ENCODE data around the gene PMPCA. TPM values are rescaled to one million over a fixed set of nuclear protein-coding genes. Genes with fewer than 3 reads are reported as not detected.

The PMPCA gene
- total RNA-seq, 1 experiment from 2014 or later, result 103 TPM

DNA sequence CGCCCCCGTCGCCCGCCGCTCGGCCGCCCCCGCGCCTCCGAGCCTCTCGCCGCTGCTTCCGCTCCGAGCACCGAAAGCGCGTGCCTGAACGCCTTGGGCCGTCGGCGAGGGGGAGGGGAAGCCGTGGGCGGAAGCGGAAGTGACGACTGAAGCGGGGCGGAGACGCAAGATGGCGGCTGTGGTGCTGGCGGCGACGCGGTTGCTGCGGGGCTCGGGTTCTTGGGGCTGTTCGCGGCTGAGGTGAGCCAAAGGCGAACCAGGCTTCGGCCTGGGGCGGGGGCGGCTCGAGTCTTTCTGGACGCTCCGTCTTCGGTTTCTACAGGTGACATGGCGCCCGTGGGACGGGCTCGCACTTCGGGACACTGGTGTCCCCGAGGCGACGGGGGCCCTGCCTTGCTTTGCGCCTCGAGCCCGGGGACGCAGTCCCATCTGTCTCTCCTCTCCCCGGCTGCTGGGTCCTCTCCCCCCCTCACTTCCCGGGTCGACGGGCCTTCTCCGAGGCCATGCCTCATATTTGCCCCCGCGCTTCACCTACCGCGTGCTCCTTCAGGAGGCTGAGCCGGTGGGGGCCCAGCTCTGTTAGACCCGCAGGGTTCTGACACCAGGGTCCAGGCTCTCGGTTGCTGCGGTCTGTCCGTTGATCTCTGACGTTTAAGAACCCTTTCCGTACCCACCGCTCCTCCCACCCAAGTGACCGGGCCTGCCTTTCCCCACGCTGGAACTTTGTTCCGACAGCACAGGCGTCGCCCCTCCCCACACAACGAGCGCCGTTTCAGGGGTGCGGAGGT, at the start of gene PMPCA, which contains the start of gene ENTR1 (continued):
- TF ChIP-seq, protein P1, sequence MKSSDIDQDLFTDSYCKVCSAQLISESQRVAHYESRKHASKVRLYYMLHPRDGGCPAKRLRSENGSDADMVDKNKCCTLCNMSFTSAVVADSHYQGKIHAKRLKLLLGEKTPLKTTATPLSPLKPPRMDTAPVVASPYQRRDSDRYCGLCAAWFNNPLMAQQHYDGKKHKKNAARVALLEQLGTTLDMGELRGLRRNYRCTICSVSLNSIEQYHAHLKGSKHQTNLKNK (CRISPR knock-in tag; IDR thresholded peaks at IDR 0.05), result no peak
- TF ChIP-seq, protein P2, sequence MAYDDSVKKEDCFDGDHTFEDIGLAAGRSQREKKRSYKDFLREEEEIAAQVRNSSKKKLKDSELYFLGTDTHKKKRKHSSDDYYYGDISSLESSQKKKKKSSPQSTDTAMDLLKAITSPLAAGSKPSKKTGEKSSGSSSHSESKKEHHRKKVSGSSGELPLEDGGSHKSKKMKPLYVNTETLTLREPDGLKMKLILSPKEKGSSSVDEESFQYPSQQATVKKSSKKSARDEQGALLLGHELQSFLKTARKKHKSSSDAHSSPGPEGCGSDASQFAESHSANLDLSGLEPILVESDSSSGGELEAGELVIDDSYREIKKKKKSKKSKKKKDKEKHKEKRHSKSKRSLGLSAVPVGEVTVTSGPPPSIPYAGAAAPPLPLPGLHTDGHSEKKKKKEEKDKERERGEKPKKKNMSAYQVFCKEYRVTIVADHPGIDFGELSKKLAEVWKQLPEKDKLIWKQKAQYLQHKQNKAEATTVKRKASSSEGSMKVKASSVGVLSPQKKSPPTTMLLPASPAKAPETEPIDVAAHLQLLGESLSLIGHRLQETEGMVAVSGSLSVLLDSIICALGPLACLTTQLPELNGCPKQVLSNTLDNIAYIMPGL (CRISPR knock-in tag; IDR thresholded peaks at IDR 0.05), result no peak
- TF ChIP-seq TP53 (CRISPR knock-in tag; IDR thresholded peaks at IDR 0.05), result peak; percentile 68; the same call in 1 of the 2 replicates
- peak; percentile 83 for TF ChIP-seq ZNF232 (CRISPR knock-in tag; IDR thresholded peaks at IDR 0.05)
- TF ChIP-seq ETV6 (CRISPR knock-in tag; IDR thresholded peaks at IDR 0.05), result peak; percentile 73; the same call in 1 of the 2 replicates

DNA sequence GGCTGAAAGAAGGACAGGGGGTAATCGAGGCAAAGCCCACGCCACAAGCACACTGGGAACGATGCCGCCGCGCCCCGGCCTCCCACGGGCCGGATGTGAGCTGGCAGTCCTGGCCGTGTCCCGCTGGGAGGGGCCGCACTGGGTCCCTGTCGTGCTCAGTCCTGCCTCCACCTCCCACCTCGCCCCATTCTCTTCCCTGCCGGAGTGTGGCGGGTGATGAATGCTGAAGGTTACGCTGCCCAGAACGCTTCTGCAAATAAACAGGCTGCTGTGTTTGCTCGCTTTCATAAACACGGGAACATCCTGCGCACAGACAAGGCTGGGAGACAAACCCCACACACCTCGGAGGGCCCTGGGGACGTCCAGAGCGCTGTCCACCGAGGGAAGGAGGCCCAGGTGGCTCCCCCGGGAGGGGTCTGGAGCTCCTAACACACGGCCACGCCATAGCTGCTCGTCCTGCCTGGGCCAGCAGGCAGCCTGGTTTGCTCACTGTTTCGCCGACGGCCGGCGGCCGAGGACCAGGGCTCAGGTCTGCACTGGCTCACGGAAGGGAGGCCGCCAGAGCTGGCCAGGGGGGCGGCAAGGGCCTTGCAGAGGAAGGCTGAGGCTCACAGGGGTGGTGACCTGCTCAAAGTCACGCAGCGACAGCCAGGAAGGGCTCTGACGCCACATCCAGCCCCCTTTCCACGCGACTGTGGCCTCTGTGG, 49.3 kb upstream of the PMPCA start:
- ATAC-seq (no peak), DNase-seq (ENCODE audit: low spot score) (no peak)
- H3K36me3 Mint-ChIP-seq, result no peaks in the 10 kb centered on the region
- POLR2A ChIA-PET, result no interaction called here
- no peak overlapping the region for H3K27ac Mint-ChIP-seq
- H3K4me1 Mint-ChIP-seq, result peaks cover 5% of the 10 kb centered on the region
- H3K4me3 Mint-ChIP-seq, result no peak overlapping the region
- no peak for TF ChIP-seq ETV6 (CRISPR knock-in tag; IDR thresholded peaks at IDR 0.05)
- H3K9me3 Mint-ChIP-seq, result no peaks in the 10 kb centered on the region
- CTCF ChIA-PET, result interaction anchor here (1.1 to 3.4 kb wide), 2 partner anchors 15 to 21 kb away, joined by 3 to 36 read pairs; no protein-coding TSS in a partner anchor
- H3K27me3 Mint-ChIP-seq (ENCODE audit: low read depth), result no peaks in the 10 kb centered on the region

DNA sequence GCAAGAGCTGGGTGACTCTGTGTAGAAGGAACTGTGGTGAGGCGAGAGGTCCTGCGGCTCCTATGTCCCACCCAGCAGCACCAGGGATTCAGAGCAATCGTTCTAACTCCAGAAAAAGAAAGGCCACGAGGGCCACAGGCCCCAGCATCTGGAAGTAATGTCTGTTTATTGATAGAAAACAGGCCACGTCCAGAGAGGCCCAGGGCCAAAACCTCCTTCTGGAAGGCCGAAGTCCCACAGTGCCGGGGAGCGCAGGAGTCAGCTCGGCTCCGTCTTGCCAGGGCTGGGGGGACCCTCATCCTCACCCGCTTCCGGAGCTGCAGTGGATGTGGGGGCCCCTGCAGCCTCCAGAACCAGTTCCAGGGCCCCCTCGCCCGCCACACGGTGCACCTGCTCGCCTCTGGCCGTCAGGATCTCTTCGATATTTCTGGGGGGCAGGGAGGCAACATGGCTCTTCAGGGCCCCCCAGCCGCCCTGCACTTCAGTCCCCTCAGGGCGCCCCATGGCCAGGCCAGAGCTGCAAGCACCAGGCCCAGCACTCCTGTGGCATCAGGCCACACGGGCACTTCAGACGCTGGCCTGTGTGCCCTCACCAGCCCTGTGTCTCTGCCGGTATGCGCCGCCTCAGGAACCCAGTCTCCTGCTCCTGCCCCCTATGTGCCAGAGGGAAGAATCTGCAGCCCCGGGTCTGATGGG, 48.6 kb upstream of the PMPCA start:
- POLR2A ChIA-PET, result interaction anchor here (1.9 kb wide), 1 partner anchor 38 kb away, joined by 8 read pairs; no protein-coding TSS in a partner anchor
- H3K27me3 Mint-ChIP-seq (ENCODE audit: low read depth), result no peaks in the 10 kb centered on the region
- no peaks in the 10 kb centered on the region for H3K9me3 Mint-ChIP-seq
- peaks cover 5% of the 10 kb centered on the region for H3K4me1 Mint-ChIP-seq
- DNase-seq (ENCODE audit: low spot score) (no peak), ATAC-seq (no peak)
- CTCF ChIA-PET, result interaction anchor here (1.0 to 3.4 kb wide), 7 partner anchors 16 to 80 kb away, joined by 3 to 36 read pairs (median 10); no protein-coding TSS in a partner anchor
- no peaks in the 10 kb centered on the region for H3K36me3 Mint-ChIP-seq
- no peak overlapping the region for H3K4me3 Mint-ChIP-seq
- no peak overlapping the region for H3K27ac Mint-ChIP-seq
- no peak for TF ChIP-seq CBFB (CRISPR knock-in tag; IDR thresholded peaks at IDR 0.05; ENCODE audit: low read depth)
- no peak for TF ChIP-seq JUN (CRISPR knock-in tag; IDR thresholded peaks at IDR 0.05)
- no peak for TF ChIP-seq EMX1 (CRISPR knock-in tag; IDR thresholded peaks at IDR 0.05)
- TF ChIP-seq, protein P3, sequence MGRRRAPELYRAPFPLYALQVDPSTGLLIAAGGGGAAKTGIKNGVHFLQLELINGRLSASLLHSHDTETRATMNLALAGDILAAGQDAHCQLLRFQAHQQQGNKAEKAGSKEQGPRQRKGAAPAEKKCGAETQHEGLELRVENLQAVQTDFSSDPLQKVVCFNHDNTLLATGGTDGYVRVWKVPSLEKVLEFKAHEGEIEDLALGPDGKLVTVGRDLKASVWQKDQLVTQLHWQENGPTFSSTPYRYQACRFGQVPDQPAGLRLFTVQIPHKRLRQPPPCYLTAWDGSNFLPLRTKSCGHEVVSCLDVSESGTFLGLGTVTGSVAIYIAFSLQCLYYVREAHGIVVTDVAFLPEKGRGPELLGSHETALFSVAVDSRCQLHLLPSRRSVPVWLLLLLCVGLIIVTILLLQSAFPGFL (CRISPR knock-in tag; IDR thresholded peaks at IDR 0.05; ENCODE audit: borderline replicate concordance), result no peak
- TF ChIP-seq SP1 (CRISPR knock-in tag; conservative IDR thresholded peaks at IDR 0.05), result no peak

DNA sequence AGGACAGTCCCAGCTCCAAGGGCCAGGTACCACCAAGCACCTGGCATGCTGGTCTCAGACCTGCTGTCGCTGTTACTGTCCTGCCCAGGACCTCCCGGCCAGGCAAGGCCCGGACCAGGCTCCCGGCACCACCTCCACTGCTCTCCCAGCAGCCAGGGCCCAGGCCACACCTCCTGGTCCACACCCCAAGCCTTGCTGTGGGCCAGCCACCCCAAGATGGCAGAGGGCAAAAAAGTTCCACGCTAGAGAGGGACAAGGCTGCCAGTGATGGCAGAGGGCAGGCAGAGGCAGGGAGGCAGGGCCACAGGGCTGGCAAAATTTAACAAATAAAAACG, 48.0 kb upstream of the PMPCA start:
- ATAC-seq (no peak), DNase-seq (ENCODE audit: low spot score) (no peak)
- Mint-ChIP-seq H3K4me1 (peaks cover 5% of the 10 kb centered on the region), H3K36me3 (no peaks in the 10 kb centered on the region), H3K27me3 (ENCODE audit: low read depth) (no peaks in the 10 kb centered on the region), H3K4me3 (no peak overlapping the region), H3K27ac (peak overlapping the region; percentile 45; the same call in 1 of the 2 replicates), H3K9me3 (no peaks in the 10 kb centered on the region)
- ChIA-PET CTCF (interaction anchor here (0.6 to 3.8 kb wide), 36 partner anchors 8 to 613 kb away, joined by 3 to 41 read pairs (median 4); partner anchors contain the start of genes CARD9, INPP5E and SNAPC4), POLR2A (interaction anchor here (0.7 to 1.9 kb wide), 8 partner anchors 9 to 76 kb away, joined by 3 to 8 read pairs (median 3); partner anchors contain the start of genes ENTR1 and PMPCA)
- TF ChIP-seq, protein P4, sequence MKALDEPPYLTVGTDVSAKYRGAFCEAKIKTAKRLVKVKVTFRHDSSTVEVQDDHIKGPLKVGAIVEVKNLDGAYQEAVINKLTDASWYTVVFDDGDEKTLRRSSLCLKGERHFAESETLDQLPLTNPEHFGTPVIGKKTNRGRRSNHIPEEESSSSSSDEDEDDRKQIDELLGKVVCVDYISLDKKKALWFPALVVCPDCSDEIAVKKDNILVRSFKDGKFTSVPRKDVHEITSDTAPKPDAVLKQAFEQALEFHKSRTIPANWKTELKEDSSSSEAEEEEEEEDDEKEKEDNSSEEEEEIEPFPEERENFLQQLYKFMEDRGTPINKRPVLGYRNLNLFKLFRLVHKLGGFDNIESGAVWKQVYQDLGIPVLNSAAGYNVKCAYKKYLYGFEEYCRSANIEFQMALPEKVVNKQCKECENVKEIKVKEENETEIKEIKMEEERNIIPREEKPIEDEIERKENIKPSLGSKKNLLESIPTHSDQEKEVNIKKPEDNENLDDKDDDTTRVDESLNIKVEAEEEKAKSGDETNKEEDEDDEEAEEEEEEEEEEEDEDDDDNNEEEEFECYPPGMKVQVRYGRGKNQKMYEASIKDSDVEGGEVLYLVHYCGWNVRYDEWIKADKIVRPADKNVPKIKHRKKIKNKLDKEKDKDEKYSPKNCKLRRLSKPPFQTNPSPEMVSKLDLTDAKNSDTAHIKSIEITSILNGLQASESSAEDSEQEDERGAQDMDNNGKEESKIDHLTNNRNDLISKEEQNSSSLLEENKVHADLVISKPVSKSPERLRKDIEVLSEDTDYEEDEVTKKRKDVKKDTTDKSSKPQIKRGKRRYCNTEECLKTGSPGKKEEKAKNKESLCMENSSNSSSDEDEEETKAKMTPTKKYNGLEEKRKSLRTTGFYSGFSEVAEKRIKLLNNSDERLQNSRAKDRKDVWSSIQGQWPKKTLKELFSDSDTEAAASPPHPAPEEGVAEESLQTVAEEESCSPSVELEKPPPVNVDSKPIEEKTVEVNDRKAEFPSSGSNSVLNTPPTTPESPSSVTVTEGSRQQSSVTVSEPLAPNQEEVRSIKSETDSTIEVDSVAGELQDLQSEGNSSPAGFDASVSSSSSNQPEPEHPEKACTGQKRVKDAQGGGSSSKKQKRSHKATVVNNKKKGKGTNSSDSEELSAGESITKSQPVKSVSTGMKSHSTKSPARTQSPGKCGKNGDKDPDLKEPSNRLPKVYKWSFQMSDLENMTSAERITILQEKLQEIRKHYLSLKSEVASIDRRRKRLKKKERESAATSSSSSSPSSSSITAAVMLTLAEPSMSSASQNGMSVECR (CRISPR knock-in tag; IDR thresholded peaks at IDR 0.05; ENCODE audit: borderline replicate concordance), result no peak
- TF ChIP-seq, protein P5, sequence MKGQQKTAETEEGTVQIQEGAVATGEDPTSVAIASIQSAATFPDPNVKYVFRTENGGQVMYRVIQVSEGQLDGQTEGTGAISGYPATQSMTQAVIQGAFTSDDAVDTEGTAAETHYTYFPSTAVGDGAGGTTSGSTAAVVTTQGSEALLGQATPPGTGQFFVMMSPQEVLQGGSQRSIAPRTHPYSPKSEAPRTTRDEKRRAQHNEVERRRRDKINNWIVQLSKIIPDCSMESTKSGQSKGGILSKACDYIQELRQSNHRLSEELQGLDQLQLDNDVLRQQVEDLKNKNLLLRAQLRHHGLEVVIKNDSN (CRISPR knock-in tag; IDR thresholded peaks at IDR 0.05), result no peak
- TF ChIP-seq CREM (CRISPR knock-in tag; IDR thresholded peaks at IDR 0.05) (no peak), HMGA2 (CRISPR knock-in tag; IDR thresholded peaks at IDR 0.05) (no peak), ZNF138 (CRISPR knock-in tag; conservative IDR thresholded peaks at IDR 0.05) (no peak), MXD4 (CRISPR knock-in tag; IDR thresholded peaks at IDR 0.05; ENCODE audit: borderline replicate concordance) (no peak), ZNF671 (CRISPR knock-in tag; IDR thresholded peaks at IDR 0.05) (no peak)
- TF ChIP-seq, protein P6, sequence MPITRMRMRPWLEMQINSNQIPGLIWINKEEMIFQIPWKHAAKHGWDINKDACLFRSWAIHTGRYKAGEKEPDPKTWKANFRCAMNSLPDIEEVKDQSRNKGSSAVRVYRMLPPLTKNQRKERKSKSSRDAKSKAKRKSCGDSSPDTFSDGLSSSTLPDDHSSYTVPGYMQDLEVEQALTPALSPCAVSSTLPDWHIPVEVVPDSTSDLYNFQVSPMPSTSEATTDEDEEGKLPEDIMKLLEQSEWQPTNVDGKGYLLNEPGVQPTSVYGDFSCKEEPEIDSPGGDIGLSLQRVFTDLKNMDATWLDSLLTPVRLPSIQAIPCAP (CRISPR knock-in tag; IDR thresholded peaks at IDR 0.05), result no peak
